NOMO-1 treated with DMSO at 0.1 percent for 48 hours (cell line): ENCODE data around the gene R3HCC1L.
"Not testable (repeated sequence)": the region's sequence is repeated elsewhere in the genome, so short reads cannot be mapped to it uniquely, and the experiment has no call there.

ENCODE experiments used
- DNase-seq: peaks from one replicate; lab custom pipeline; 2025; ENCODE audit not compliant: unreplicated experiment; lab: John Stamatoyannopoulos, UW

Gene R3HCC1L

DNA sequence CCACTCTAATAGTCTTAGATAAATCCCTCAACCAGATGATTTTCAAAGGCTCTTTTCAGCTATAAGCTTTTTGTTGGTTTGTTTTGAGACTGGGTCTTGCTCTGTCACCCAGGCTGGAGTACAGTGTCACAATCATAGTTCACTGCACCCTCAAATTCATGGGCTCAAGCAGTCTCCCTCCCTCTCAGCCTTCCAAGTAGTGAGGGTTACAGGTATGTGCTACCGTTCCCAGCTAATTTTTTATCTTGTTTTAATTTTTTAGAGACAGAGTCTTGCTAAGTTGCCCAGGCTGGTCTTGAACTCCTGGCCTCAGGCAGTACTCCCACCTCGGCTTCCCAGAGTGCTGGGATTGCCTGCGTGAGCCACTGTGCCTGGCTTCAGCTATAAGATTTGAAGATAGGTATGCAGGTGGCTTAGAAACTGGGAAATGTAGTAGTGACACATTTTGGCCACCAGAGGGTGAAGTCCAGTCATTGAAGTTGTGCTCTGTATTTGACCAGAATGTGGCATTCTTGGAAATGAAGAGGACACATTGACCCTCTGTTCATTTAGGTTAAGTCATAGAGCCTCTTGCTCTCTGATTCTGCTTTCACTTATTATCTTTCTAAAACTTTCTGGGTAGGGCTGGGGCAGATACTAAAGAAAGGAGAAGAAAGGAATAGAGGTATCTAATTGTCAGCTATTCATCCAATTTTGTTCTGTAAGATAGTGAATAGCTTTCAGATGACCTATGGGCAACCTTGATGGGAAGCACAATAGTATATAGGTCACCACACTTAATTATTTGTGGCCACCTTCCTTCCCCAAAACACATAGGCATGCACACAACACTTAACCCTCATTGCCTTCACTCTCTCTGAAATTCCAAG is 36.0 kb downstream of the R3HCC1L start:
- peak; percentile 9 for DNase-seq

DNA sequence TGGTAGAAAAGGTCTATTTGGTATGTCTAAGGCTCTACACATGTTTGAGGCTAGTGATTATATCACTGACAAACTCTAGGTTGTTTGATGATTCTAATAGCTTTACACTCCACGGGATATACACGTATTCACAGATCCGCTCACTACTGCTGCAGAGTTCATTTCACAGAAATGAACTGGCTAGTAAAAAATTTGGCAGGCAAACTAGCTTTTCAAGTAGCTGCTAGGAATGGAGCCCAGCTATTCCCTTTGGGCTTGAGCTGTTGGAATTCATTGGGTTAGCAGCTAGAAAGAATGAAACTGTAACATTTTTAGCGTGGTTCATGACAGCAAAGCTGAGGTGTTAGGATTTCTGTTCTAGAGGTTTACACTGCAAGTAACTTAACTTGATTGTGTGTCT is 37.6 kb downstream of the R3HCC1L start:
- DNase-seq: no peak

GRCh38 chr10:98172495-98172894 is 38.0 kb downstream of the R3HCC1L start:
- no peak for DNase-seq

DNA sequence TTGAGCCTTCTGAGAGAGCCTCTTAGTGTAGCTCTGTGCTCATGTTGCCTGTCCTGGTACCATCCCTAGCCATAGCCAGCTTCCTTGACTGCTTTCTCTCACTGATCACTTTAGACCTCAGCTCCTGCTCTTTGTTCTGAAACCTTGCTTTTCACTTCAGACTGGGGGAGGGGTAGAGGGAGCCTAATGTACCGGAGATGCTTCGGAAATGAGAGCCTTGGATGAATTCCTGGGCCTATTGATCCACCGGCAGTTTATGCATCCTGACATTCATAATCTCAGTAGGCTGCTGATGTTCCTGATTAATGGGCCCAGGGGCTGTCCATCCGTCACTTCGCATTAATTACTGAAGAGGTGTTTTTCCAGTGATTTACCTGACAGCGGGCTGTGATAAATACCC is 38.8 kb downstream of the R3HCC1L start:
- DNase-seq: no peak

GRCh38 chr10:98182351-98182915 is 48.0 kb downstream of the R3HCC1L start:
- not testable (repeated sequence) for DNase-seq

GRCh38 chr10:98186681-98187080 is 52.2 kb downstream of the R3HCC1L start:
- no peak for DNase-seq

DNA sequence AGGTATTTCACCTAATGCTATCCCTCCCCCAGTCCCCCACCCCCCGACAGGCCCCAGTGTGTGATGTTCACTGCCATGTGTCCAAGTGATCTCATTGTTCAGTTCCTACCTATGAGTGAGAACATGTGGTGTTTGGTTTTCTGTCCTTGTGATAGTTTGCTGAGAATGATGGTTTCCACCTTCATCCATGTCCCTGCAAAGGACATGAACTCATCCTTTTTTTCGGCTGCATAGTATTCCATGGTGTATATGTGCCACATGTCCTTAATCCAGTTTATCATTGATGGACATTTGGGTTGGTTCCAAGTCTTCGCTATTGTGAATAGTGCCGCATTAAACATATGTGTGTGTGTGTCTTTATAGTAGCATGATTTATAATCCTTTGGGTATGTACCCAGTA is 56.3 kb downstream of the R3HCC1L start:
- not testable (repeated sequence) for DNase-seq

- no peak for DNase-seq
These were observed 58.6 kb downstream of the R3HCC1L start for GRCh38 chr10:98193037-98193436.

GRCh38 chr10:98194633-98195032 is 60.2 kb downstream of the R3HCC1L start:
- DNase-seq: no peak

DNA sequence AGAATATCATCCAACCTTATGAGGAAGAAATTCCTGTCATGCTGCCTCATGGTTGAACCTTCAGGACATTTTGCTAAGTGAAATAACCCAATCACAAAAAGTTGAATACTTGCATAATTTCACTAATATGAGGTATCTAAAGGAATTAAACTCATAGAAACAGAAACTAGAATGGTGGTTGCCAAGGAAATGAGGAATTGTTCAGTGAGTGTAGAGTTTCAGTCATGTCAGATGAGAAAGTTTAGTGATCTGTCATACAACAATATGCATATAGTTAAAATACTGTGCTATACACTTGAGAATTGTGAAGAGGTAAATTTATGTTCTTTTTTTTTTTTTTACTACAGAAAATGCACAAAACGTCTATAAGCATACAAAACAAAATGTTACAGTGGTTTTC is 60.7 kb downstream of the R3HCC1L start:
- DNase-seq: no peak

- DNase-seq: no peak
These were observed 62.5 kb downstream of the R3HCC1L start for GRCh38 chr10:98196985-98197384.

DNA sequence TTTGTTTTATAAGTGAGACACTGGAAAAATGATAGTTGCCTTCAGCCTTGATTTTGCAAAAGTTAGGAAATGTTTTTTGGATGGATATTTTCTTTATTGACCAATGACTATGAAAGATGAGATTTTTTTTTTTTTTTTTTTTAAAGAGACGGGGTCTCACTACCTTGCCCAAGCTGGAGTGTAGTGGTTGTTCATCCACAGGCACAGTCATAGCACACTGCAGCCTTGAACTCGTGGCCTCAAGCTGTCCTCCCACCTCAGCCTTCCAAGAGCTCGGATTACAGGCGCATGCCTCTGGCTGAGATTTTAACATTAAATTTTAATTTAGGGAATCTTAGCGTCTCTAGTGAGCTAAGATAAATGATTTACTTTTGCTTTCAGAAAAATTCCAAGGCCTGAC is 67.3 kb downstream of the R3HCC1L start:
- DNase-seq: no peak

DNA sequence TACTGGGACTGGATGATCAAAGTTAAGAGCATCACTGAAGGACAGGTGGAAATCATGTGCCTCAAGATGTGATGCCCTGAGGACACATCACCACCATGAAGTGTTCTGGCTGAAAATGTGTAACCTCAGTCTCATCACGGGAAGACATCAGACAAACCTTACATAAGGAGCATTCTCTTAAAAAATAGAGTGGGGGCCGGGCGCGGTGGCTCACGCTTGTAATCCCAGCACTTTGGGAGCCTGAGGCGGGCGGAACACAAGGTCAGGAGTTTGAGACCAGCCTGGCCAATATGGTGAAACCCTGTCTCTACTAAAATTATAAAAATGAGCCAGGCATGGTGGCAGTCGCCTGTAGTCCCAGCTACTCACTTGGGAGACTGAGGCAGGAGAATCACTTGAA is 67.9 kb downstream of the R3HCC1L start:
- DNase-seq: no peak

GRCh38 chr10:98205351-98205750 is 70.9 kb downstream of the R3HCC1L start:
- no peak for DNase-seq

DNA sequence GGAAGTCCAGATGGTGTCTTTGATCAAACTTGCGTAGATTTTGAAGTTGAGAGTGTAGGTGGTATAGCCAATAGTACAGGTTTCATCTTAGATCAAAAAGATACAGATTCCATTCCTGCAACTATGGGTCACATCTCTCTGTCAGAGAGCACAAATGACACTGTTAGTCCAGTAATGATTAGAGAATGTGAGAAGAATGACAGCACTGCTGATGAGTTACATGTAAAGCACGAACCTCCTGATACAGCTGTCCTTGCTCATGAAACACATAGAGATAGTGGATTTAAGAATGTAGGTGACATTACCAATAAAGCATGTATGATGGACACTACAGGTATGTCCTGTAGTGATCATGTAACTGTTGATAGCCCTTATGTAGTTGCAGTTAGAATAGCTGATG is 74.5 kb downstream of the R3HCC1L start:
- no peak for DNase-seq

GRCh38 chr10:98209441-98209840 is 75.0 kb downstream of the R3HCC1L start:
- DNase-seq: no peak

GRCh38 chr10:98212196-98212595 is 77.7 kb downstream of the R3HCC1L start:
- no peak for DNase-seq

DNA sequence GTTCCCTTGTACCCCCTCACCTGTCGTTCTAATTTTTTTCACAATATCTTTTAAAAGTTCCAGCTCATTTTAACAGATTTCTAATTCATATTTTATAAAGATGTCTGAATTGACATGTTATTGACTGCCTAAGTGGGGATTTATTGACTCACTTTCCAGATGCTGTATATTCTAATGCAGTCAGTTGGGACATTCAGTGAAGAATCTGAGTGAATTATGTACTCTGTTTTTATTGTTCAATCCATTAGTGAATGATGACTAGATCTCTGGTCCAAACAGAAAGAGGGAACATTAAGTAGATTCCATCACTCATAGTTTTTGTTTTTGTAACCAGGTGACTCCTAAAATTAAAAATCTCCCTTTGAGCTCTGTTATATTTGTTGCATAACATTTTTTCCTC is 79.3 kb downstream of the R3HCC1L start:
- no peak for DNase-seq

DNA sequence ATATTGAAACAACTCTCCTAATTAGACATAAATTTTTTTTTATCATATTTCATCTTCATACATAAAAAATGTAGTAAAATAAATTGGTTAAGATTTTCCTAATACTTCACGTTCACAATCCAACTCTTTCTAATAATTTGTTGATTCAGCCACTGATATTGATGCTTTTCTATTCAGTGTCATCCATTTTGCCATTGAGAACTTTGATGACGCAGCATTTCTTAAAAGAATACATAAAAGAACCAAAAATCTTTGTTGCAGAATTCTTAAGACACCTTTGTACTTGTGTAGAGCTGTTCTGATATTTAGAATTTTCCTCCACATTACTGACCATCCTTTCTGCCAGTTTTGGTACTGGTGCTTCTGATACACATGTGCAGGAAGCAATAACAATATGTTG is 80.9 kb downstream of the R3HCC1L start:
- no peak for DNase-seq

DNA sequence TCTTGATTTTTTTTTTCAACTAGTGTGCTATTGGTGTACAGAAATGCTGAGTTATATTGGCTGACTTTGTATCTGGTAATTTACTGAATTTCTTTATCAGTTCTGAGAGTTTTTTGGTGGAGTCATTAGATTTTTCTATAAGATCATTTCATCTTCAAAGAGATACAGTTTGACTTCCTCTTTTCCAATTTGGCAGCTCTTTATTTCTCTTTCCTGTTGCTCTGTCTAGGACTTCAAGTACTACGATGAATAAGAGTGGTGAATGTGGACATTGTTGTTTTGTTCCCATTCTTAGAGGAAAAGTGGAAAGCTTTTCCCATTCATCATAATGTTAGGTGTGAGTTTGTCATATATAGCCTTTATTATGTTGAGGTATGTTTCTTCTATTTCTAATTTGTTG is 83.3 kb downstream of the R3HCC1L start:
- peak; percentile 31 for DNase-seq

DNA sequence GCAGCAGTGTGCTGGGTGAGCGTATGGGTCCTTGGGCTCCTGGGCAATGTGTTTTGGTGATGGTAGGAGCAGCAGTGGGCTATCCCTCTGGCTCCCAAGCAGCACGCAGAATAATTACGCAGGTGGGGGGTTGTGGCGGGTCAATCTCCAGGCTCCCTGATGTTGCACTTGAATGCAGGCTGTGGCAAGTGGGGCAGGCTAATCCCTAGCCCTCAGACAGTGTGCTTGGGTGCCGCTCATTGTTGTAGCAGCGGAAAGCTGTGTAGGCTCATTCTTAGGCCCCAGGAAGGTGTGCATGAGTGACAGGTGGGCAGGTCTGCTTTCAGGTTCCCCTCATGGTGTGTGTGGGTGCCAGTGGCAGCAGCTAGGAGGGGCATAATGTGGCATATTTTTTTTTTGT is 89.4 kb downstream of the R3HCC1L start:
- no peak for DNase-seq

GRCh38 chr10:98224509-98224908 is 90.1 kb downstream of the R3HCC1L start:
- no peak for DNase-seq

DNA sequence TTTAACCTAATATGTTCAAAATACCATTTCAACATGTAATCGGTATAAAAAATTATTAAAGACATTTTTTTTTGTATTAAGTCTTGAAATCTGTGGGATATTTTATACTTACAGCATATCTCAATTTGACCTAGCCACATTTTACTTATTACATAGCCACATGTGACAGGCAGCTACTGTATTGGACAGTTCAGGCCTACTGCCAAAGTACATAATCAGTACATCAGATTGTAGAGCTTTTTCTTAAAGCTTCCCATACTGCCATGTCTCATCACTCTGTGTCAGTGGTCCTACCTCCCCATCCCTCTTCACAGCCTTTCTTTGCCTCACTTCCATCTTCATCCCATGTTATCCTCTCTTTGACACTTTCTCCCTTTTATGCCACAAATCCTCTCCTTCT is 90.5 kb downstream of the R3HCC1L start:
- no peak for DNase-seq
